K562 (cell line): ENCODE data around the gene FGFRL1. TPM values are rescaled to one million over a fixed set of nuclear protein-coding genes. Genes with fewer than 3 reads are reported as not detected.

Source experiments
- ATAC-seq: fragments of 200-7000 bp; cut with Tn5 transposase; 3 replicates; pipeline ENCODE4 v1.9.1; 2020; ENCODE audit warnings: moderate library complexity
- BruUV-seq: library from RNA; stranded (reverse); fragments of 400-500 nt; replicated peaks from 2 replicates; lab custom pipeline; 2021; lab: Mats Ljungman, UMichigan
- CTCF ChIA-PET: fragments of 300-600 bp; formaldehyde crosslinking; extraction: SDS; loops from one replicate; lab custom pipeline; 2021; ENCODE audit warnings: low intra/inter-chr PET ratio; lab: Yijun Ruan, JAX
- POLR2A ChIA-PET: fragments of 300-600, 350-650 bp; sonication (Branson Sonifier 250); formaldehyde crosslinking; extraction: SDS; loops from one replicate; lab custom pipeline; 2021; ENCODE audit warnings: antibody characterized with exemption, inconsistent platforms; lab: Yijun Ruan, JAX
- DNase-seq, 4 experiments: peaks; one replicate each; pipeline versions ENCODE4 v3.0.0 to v3.0.0-alpha.2; 2011 to 2018; ENCODE audit warnings: low spot score in 3 of 4, mixed read lengths in 3 of 4; ENCODE audit errors: extremely low read depth in 1 of 4
- FAIRE-seq: peaks from 2 replicates; lab custom pipeline; 2011; peaks lifted over from hg19 to GRCh38; lab: Jason Lieb, UNC
- H2AFZ ChIP-seq: 2 replicates; pipeline ENCODE4 v1.6.0; 2011; ENCODE audit warnings: low read depth, low read length, control low read depth, inconsistent platforms
- H3K27ac ChIP-seq: fragments of 200-600 bp; 3 replicates; pipeline ENCODE4 v1.8.0; 2011; ENCODE audit warnings: low read depth, mild to moderate bottlenecking, control low read depth, inconsistent platforms, low read length, moderate library complexity, mixed read lengths; ENCODE audit errors: extremely low read depth
- H3K27me3 ChIP-seq, 2 experiments: fragments of 300-600 bp in 1 of 2; 2 replicates in 1 of 2; 3 replicates in 1 of 2; pipeline versions ENCODE4 v1.6.0 to v1.8.0; 2011; ENCODE audit warnings: inconsistent platforms in 2 of 2, low read length in 2 of 2, mild to moderate bottlenecking in 1 of 2, mixed read lengths in 1 of 2, moderate library complexity in 1 of 2; ENCODE audit not compliant: control insufficient read depth in 2 of 2, insufficient read depth in 2 of 2
- H3K36me3 ChIP-seq: fragments of 300-600 bp; 3 replicates; pipeline ENCODE4 v1.8.0; 2011; ENCODE audit warnings: mild to moderate bottlenecking, low read length, inconsistent platforms; ENCODE audit not compliant: control insufficient read depth, insufficient read depth
- H3K4me1 ChIP-seq, 2 experiments: fragments of 200-600 bp in 1 of 2; replicated peaks in 1 of 2; 2 replicates in 1 of 2; 3 replicates in 1 of 2; pipeline versions ENCODE4 v1.5.1 to v1.8.0; 2011; ENCODE audit warnings: inconsistent platforms in 2 of 2, low read length in 2 of 2, mild to moderate bottlenecking in 1 of 2, mixed read lengths in 1 of 2, moderate library complexity in 1 of 2; ENCODE audit not compliant: control insufficient read depth in 2 of 2, insufficient read depth in 2 of 2
- H3K4me2 ChIP-seq: 2 replicates; pipeline ENCODE4 v1.6.1; 2011; ENCODE audit warnings: low read length, control low read depth, inconsistent platforms, mixed read lengths; ENCODE audit not compliant: insufficient read depth
- H3K4me3 ChIP-seq: fragments of 200-600 bp; sonication (generic), shearing (Covaris generic); 2 replicates; pipeline ENCODE4 v1.5.1; 2016; ENCODE audit warnings: control low read depth, inconsistent platforms
- H3K79me2 ChIP-seq: fragments of 200-600 bp; 3 replicates; pipeline ENCODE4 v1.8.0; 2011; ENCODE audit warnings: low read length, inconsistent platforms; ENCODE audit not compliant: control insufficient read depth, insufficient read depth
- H3K9ac ChIP-seq, 2 experiments: 2 replicates each; pipeline versions ENCODE4 v1.6.0 to v1.6.1; 2011; ENCODE audit warnings: low read depth in 2 of 2, low read length in 2 of 2, control low read depth in 1 of 2, inconsistent platforms in 1 of 2, mild to moderate bottlenecking in 1 of 2, mixed read lengths in 1 of 2; ENCODE audit not compliant: insufficient read depth in 1 of 2
- H3K9me1 ChIP-seq: one replicate; pipeline ENCODE4 v1.6.0; 2011; ENCODE audit warnings: inconsistent platforms, mild to moderate bottlenecking, low read length, moderate library complexity; ENCODE audit not compliant: control insufficient read depth, insufficient read depth
- H3K9me3 ChIP-seq: replicated peaks from 2 replicates; pipeline ENCODE4 v1.5.1; 2011; ENCODE audit warnings: low read depth, low read length, inconsistent platforms; ENCODE audit not compliant: control insufficient read depth, insufficient read depth
- H4K20me1 ChIP-seq: replicated peaks from 2 replicates; pipeline ENCODE4 v1.6.1; 2011; ENCODE audit warnings: low read length, inconsistent platforms, mixed read lengths; ENCODE audit not compliant: control insufficient read depth, insufficient read depth
- BCOR ChIP-seq: fragments of 450-650 bp; IDR thresholded peaks from 2 replicates; pipeline ENCODE4 v1.6.1; 2016
- CTCF ChIP-seq, 3 experiments: IDR thresholded peaks in 2 of 3; conservative IDR thresholded peaks in 1 of 3; 2 replicates each; pipeline ENCODE4 v1.5.1; 2011 to 2012; ENCODE audit warnings: low read length in 3 of 3, mild to moderate bottlenecking in 3 of 3, control low read depth in 2 of 3, improper control_type of control experiment in 1 of 3, inconsistent platforms in 1 of 3, low read depth in 1 of 3, mixed read lengths in 1 of 3, moderate library complexity in 1 of 3; ENCODE audit not compliant: insufficient read depth in 2 of 3
- CTCFL ChIP-seq: IDR thresholded peaks from 2 replicates; pipeline ENCODE4 v1.6.1; 2011; ENCODE audit warnings: borderline replicate concordance, low read depth, mild to moderate bottlenecking, moderate library complexity, low read length; ENCODE audit not compliant: insufficient read depth, poor library complexity, severe bottlenecking
- EP300 ChIP-seq: IDR thresholded peaks from 2 replicates; pipeline ENCODE4 v1.6.1; 2012; ENCODE audit warnings: low read length, improper control_type of control experiment
- KLF6 ChIP-seq: fragments of 250-450 bp; sonication (Bioruptor Pico); IDR thresholded peaks from 2 replicates; pipeline ENCODE4 v1.4.0; 2020; ENCODE audit warnings: mild to moderate bottlenecking, moderate library complexity, borderline replicate concordance
- MIER1 ChIP-seq: fragments of 450-650 bp; IDR thresholded peaks from 2 replicates; pipeline ENCODE4 v1.6.1; 2016; ENCODE audit warnings: antibody characterized with exemption, mild to moderate bottlenecking, low read depth
- NCOA2 ChIP-seq, 2 experiments: fragments of 450-650 bp; IDR thresholded peaks; 2 replicates each; pipeline ENCODE4 v1.6.1; 2018; ENCODE audit warnings: mild to moderate bottlenecking in 2 of 2, moderate library complexity in 1 of 2; ENCODE audit not compliant: partially characterized antibody in 2 of 2
- POLR2H ChIP-seq: IDR thresholded peaks from 2 replicates; pipeline ENCODE4 v1.6.1; 2016; ENCODE audit warnings: missing genetic modification characterization, low read depth, mild to moderate bottlenecking, control low read depth, missing compliant biosample characterization, moderate library complexity
- SMC3 ChIP-seq: conservative IDR thresholded peaks from 2 replicates; pipeline ENCODE4 v1.6.1; 2011; ENCODE audit warnings: low read depth, low read length, improper control_type of control experiment; ENCODE audit not compliant: insufficient read depth
- TRIM25 ChIP-seq: fragments of 450-650 bp; IDR thresholded peaks from 2 replicates; pipeline ENCODE4 v1.7.0; 2016; ENCODE audit warnings: borderline replicate concordance
- ZNF280A ChIP-seq: fragments of 450-650 bp; IDR thresholded peaks from 2 replicates; pipeline ENCODE4 v1.6.1; 2018; ENCODE audit warnings: mild to moderate bottlenecking, low read depth; ENCODE audit not compliant: partially characterized antibody
- WGBS: fragments of 100-300 bp; shearing (Covaris generic); methylation state at CpG from one replicate; pipeline ENCODE4 v1.1.6; 2016; ENCODE audit warnings: low coverage, mixed read lengths; ENCODE audit not compliant: insufficient coverage; ENCODE audit errors: missing lambda C conversion rate; 5-methylcytosine and 5-hydroxymethylcytosine counted together
- in situ Hi-C: fragments of 300-500 bp; cut with MboI; formaldehyde crosslinking; loops from 4 replicates; pipeline ENCODE4 v1.15.0; 2018; ENCODE audit warnings: inconsistent platforms, mixed read lengths
- intact Hi-C: fragments of 100-400 bp; cut with micrococcal nuclease; formaldehyde crosslinking; loops from 2 replicates; pipeline ENCODE4 v1.14.2; 2022
- polyA plus RNA-seq, 8 experiments: library from polyadenylated mRNA; depleted of rRNA in 4 of 8; stranded (reverse) in 5 of 8; unstranded in 3 of 8; fragments of >200 nt; fragmentation: Nextera tagmentation in 2 of 8; fragmentation: Illumina TruSeq in 1 of 8; extraction: Ambion mirVana in 2 of 8; extraction: Trizol in 1 of 8; gene quantifications; 2 replicates each; pipeline versions ENCODE4 v1.2.1 to v1.2.3, GENCODE V29; 2011 to 2014; ENCODE audit warnings: inconsistent platforms in 1 of 8, missing spikeins in 1 of 8
- total RNA-seq, 7 experiments: library from RNA; depleted of rRNA in 6 of 7; stranded (reverse); fragments of >200 nt in 6 of 7; fragmentation: Illumina TruSeq in 2 of 7; extraction: Trizol in 2 of 7; gene quantifications; 2 replicates each; pipeline versions ENCODE4 v1.2.1 to v1.2.3, GENCODE V29; 2011 to 2021; ENCODE audit warnings: low replicate concordance in 1 of 7

Gene FGFRL1
- total and polyA plus RNA-seq, 9 of the 15 experiments (the other 6 are each of a cell fraction or from before 2014, with no cell fraction given) = 0.34 to 49.9 (median 14.6) TPM

- Histone ChIP-seq H3K27ac (no peak overlapping the region), H3K4me1 (peaks cover 0 to 5% of the 10 kb centered on the region in 2 experiments; a peak in 1 of 5 replicates), H3K4me3 (no peak overlapping the region), H4K20me1 (no peaks in the 10 kb centered on the region), H2AFZ (no peak overlapping the region), H3K79me2 (no peaks in the 10 kb centered on the region), H3K9me1 (no peaks in the 10 kb centered on the region), H3K9me3 (no peaks in the 10 kb centered on the region), H3K9ac (no peak overlapping the region), H3K36me3 (no peaks in the 10 kb centered on the region), H3K4me2 (no peak overlapping the region), H3K27me3 (peaks cover 59 to 72% of the 10 kb centered on the region in 2 experiments)
- intact Hi-C loops = no loop called here
- CTCF ChIA-PET = no interaction called here
- ATAC-seq = no peak
- POLR2A ChIA-PET = no interaction called here
- DNase-seq = no peak
- FAIRE-seq = no peak
- in situ Hi-C loops = no loop called here
- TF ChIP-seq ZNF280A = no peak
- TF ChIP-seq NCOA2 (IDR thresholded peaks at IDR 0.05; ENCODE audit: partially characterized antibody in 2 of 2) = no peak
- no peak for TF ChIP-seq TRIM25
- TF ChIP-seq BCOR = no peak
- no peak for TF ChIP-seq KLF6
- no peak for TF ChIP-seq CTCFL
- TF ChIP-seq MIER1 = no peak
- no peak for TF ChIP-seq CTCF (IDR thresholded peaks at IDR 0.05 in 2 of 3, conservative IDR thresholded peaks at IDR 0.05 in 1 of 3; ENCODE audit: insufficient read depth in 2 of 3, low read depth in 1 of 3, low read length in 3 of 3)
- TF ChIP-seq EP300 = no peak
- TF ChIP-seq POLR2H = no peak
- no peak for TF ChIP-seq SMC3
- BruUV-seq = no TSS peak
- WGBS = 5% methylated on average over 7 of the region's 7 CpGs
These were observed 63.8 kb downstream of the FGFRL1 start for GRCh38 chr4:1075225-1075624.
